ENCODE data around the gene SHISAL1.

- TF ChIP-seq CTCF (IDR thresholded peaks at IDR 0.05), result peak in 2 of 3 donors; percentile 28 to 59
- no peak for TF ChIP-seq EP300 (IDR thresholded peaks at IDR 0.05)
- no peak for TF ChIP-seq POLR2A (IDR thresholded peaks at IDR 0.05)
These were observed 48.1 kb upstream of the SHISAL1 start for GRCh38 chr22:44360668-44361381.

Data from ovary (tissue), 3 donors.